HUES48 (cell line): ENCODE results near the gene SIDT1.
"Not testable (repeated sequence)": the region's sequence is repeated elsewhere in the genome, so short reads cannot be mapped to it uniquely, and the experiment has no call there.

ENCODE experiments used
- H3K27ac ChIP-seq: one replicate; pipeline ENCODE4 v1.7.0; 2013; ENCODE audit warnings: low read depth, low read length, inconsistent platforms
- H3K27me3 ChIP-seq: 2 replicates; pipeline ENCODE4 v1.6.1; 2013; ENCODE audit warnings: mild to moderate bottlenecking, low read length; ENCODE audit not compliant: control insufficient read depth, insufficient read depth
- H3K36me3 ChIP-seq: 2 replicates; pipeline ENCODE4 v1.6.1; 2013; ENCODE audit warnings: low read length; ENCODE audit not compliant: control insufficient read depth, insufficient read depth
- H3K4me1 ChIP-seq: 2 replicates; pipeline ENCODE4 v1.6.1; 2013; ENCODE audit warnings: mild to moderate bottlenecking, low read length; ENCODE audit not compliant: control insufficient read depth, insufficient read depth
- H3K4me3 ChIP-seq: 2 replicates; pipeline ENCODE4 v1.5.1; 2013; ENCODE audit warnings: mild to moderate bottlenecking, low read depth, low read length
- H3K9ac ChIP-seq: 2 replicates; pipeline ENCODE4 v1.6.1; 2013; ENCODE audit warnings: mild to moderate bottlenecking, low read depth, low read length, moderate library complexity
- H3K9me3 ChIP-seq: 2 replicates; pipeline ENCODE4 v1.6.1; 2013; ENCODE audit warnings: low read length; ENCODE audit not compliant: control insufficient read depth, insufficient read depth

Gene SIDT1

GRCh38 chr3:113630956-113631542 is 98.7 kb downstream of the SIDT1 start:
- Histone ChIP-seq H3K4me3 (no peak overlapping the region), H3K9me3 (no peaks in the 10 kb centered on the region), H3K4me1 (no peaks in the 10 kb centered on the region), H3K9ac (no peak overlapping the region), H3K36me3 (no peaks in the 10 kb centered on the region), H3K27me3 (no peaks in the 10 kb centered on the region; the same call in 1 of the 2 replicates), H3K27ac (no peak overlapping the region)

GRCh38 chr3:113631573-113631972 is 99.2 kb downstream of the SIDT1 start:
- Histone ChIP-seq H3K9me3 (no peaks in the 10 kb centered on the region), H3K27me3 (no peaks in the 10 kb centered on the region; the same call in 1 of the 2 replicates), H3K27ac (no peak overlapping the region), H3K4me3 (no peak overlapping the region), H3K9ac (no peak overlapping the region), H3K4me1 (no peaks in the 10 kb centered on the region), H3K36me3 (no peaks in the 10 kb centered on the region)

GRCh38 chr3:113634782-113635474 is 102.6 kb downstream of the SIDT1 start:
- Histone ChIP-seq H3K4me1 (no peaks in the 10 kb centered on the region), H3K4me3 (no peak overlapping the region), H3K36me3 (no peaks in the 10 kb centered on the region), H3K27ac (no peak overlapping the region), H3K9ac (no peak overlapping the region), H3K9me3 (no peaks in the 10 kb centered on the region), H3K27me3 (no peaks in the 10 kb centered on the region; the same call in 1 of the 2 replicates)

- not testable (repeated sequence) for H3K9me3 ChIP-seq, H3K27me3 ChIP-seq, H3K4me1 ChIP-seq, H3K9ac ChIP-seq, H3K27ac ChIP-seq, H3K4me3 ChIP-seq, H3K36me3 ChIP-seq
Observed at GRCh38 chr3:113636034-113636433, 103.7 kb downstream of the SIDT1 start.

DNA sequence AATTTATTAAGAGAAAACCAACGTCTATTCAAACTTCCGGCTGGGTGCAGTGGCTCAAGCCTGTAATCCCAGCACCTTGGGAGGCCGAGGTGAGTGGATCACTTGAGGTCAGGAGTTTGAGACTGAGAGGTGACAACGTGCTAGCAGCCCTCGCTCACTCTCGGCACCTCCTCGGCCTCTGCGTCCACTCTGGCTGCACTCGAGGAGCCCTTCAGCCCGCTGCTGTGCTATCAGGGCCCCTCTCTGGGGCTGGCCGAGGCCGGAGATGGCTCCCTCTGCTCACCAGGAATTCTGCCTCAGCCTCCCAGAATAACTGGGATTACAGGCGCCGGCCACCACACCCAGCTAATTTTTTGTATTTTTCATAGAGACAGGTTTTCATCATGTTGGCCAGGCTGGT is 105.4 kb downstream of the SIDT1 start:
- Histone ChIP-seq H3K36me3 (no peaks in the 10 kb centered on the region), H3K4me1 (no peaks in the 10 kb centered on the region), H3K9me3 (no peaks in the 10 kb centered on the region), H3K4me3 (no peak overlapping the region), H3K27me3 (no peaks in the 10 kb centered on the region), H3K27ac (no peak overlapping the region), H3K9ac (no peak overlapping the region)

GRCh38 chr3:113638910-113639309 is 106.6 kb downstream of the SIDT1 start:
- H3K4me1 ChIP-seq, result no peaks in the 10 kb centered on the region
- H3K9ac ChIP-seq, result no peak overlapping the region
- H3K4me3 ChIP-seq, result no peak overlapping the region
- H3K27me3 ChIP-seq, result no peaks in the 10 kb centered on the region
- no peaks in the 10 kb centered on the region for H3K36me3 ChIP-seq
- H3K27ac ChIP-seq, result no peak overlapping the region
- 0 out of 2 replicates have a peak, but pooled peaks cover 4% of the 10 kb centered on the region for H3K9me3 ChIP-seq

GRCh38 chr3:113643583-113643982 is 111.2 kb downstream of the SIDT1 start:
- Histone ChIP-seq H3K27me3 (no peaks in the 10 kb centered on the region), H3K4me1 (no peaks in the 10 kb centered on the region), H3K36me3 (no peaks in the 10 kb centered on the region), H3K4me3 (no peak overlapping the region), H3K27ac (no peak overlapping the region), H3K9me3 (peaks cover 17% of the 10 kb centered on the region), H3K9ac (no peak overlapping the region)

GRCh38 chr3:113648524-113648923 is 116.2 kb downstream of the SIDT1 start:
- H3K27me3 ChIP-seq, result no peaks in the 10 kb centered on the region
- peaks cover 16% of the 10 kb centered on the region for H3K9me3 ChIP-seq
- no peak overlapping the region for H3K4me3 ChIP-seq
- no peaks in the 10 kb centered on the region for H3K36me3 ChIP-seq
- no peak overlapping the region for H3K9ac ChIP-seq
- no peak overlapping the region for H3K27ac ChIP-seq
- no peaks in the 10 kb centered on the region for H3K4me1 ChIP-seq

DNA sequence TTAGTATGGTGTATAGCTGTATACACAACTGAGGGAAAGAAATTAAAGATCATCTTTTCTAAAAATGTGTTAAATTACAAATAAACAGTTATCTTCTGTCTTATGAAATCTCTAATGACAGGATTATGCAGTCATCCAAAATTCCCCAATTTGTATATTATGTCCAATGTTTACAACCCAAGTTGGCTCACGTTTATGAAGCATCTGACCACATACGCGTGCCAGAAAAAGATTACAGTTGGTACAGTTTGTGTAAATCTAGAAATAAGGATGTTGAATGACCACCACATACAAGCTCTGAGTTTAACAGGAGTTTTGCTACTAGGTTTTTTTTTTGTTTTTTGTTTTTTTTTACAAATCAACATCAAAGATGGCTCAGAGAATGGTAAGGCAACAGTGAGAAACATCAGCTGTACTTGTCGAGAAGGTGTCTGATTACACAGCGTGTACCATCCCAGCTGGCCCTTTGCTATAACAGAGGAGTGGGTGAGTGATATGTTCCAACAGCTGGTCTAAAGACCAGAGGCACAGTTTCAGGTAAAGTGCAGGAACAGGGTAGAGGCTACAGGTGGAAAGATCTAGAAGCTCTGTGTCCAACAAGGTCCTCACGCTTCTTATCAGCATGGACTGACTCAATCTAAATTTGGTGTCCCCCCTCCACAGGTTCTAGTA is 117.0 kb downstream of the SIDT1 start:
- Histone ChIP-seq H3K9me3 (peaks cover 9% of the 10 kb centered on the region), H3K4me1 (no peaks in the 10 kb centered on the region), H3K36me3 (no peaks in the 10 kb centered on the region), H3K9ac (no peak overlapping the region), H3K27me3 (no peaks in the 10 kb centered on the region), H3K27ac (no peak overlapping the region), H3K4me3 (no peak overlapping the region)

DNA sequence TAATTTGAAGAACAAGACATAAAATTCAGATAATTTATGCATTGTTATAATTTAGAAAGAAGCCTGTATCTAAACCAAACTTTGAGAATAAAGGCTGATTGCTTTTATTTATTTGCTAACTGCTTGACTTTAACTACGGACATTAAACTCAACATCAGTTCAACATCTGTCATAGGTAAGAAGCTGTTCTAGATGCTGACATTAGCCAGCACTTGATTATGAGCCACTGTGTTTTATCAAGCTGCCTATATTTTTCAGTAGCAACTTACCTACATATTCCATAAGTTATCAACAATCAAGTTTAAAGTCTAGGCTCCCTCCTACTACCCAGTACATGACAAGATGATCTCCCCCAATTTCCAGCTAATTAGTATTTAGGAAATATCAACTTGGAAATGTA is 122.0 kb downstream of the SIDT1 start:
- Histone ChIP-seq H3K4me1 (no peaks in the 10 kb centered on the region), H3K9me3 (no peaks in the 10 kb centered on the region), H3K27me3 (no peaks in the 10 kb centered on the region), H3K9ac (no peak overlapping the region), H3K4me3 (no peak overlapping the region), H3K36me3 (peaks cover 11% of the 10 kb centered on the region), H3K27ac (no peak overlapping the region)

- Histone ChIP-seq H3K27me3 (no peaks in the 10 kb centered on the region), H3K27ac (no peak overlapping the region), H3K9ac (no peak overlapping the region), H3K4me1 (no peaks in the 10 kb centered on the region), H3K4me3 (no peak overlapping the region), H3K9me3 (no peaks in the 10 kb centered on the region), H3K36me3 (peaks cover 16% of the 10 kb centered on the region)
Observed at GRCh38 chr3:113654851-113655250, 122.5 kb downstream of the SIDT1 start.
